HepG2 (cell line): ENCODE results near the gene KTI12. TPM values are rescaled to one million over a fixed set of nuclear protein-coding genes. Genes with fewer than 3 reads are reported as not detected.

ENCODE experiments used
- ARID5B ChIP-seq: IDR thresholded peaks from 2 replicates; pipeline ENCODE4 v1.4.0; 2020; ENCODE audit warnings: mild to moderate bottlenecking, missing genetic modification reagents
- BCLAF1 ChIP-seq: fragments of 450-650 bp; IDR thresholded peaks from 2 replicates; pipeline ENCODE4 v1.6.1; 2017; ENCODE audit warnings: mild to moderate bottlenecking
- CBX5 ChIP-seq: sonication (generic); formaldehyde crosslinking; IDR thresholded peaks from 2 replicates; pipeline ENCODE4 v1.4.0; 2020; ENCODE audit warnings: missing genetic modification reagents, borderline replicate concordance
- CHD2 ChIP-seq: IDR thresholded peaks from 2 replicates; pipeline ENCODE4 v1.6.1; 2011; ENCODE audit warnings: low read depth, low read length, improper control_type of control experiment
- DDIT3 ChIP-seq: sonication (generic); formaldehyde crosslinking; IDR thresholded peaks from 2 replicates; pipeline ENCODE4 v1.4.0; 2020; ENCODE audit warnings: mild to moderate bottlenecking, missing genetic modification reagents
- DR1 ChIP-seq: sonication (generic); formaldehyde crosslinking; IDR thresholded peaks from 2 replicates; pipeline ENCODE4 v1.8.0; 2021; ENCODE audit warnings: mild to moderate bottlenecking, missing genetic modification reagents, inconsistent platforms
- EED ChIP-seq: sonication (generic); formaldehyde crosslinking; IDR thresholded peaks from 2 replicates; pipeline ENCODE4 v1.5.0; 2020; ENCODE audit warnings: mild to moderate bottlenecking, missing genetic modification reagents
- HDAC6 ChIP-seq: fragments of 200-600 bp; sonication (generic); IDR thresholded peaks from 2 replicates; pipeline ENCODE4 v1.7.0; 2017; ENCODE audit warnings: mild to moderate bottlenecking, antibody characterized with exemption, low read length, low read depth
- KDM2A ChIP-seq: sonication (generic); formaldehyde crosslinking; IDR thresholded peaks from 2 replicates; pipeline ENCODE4 v1.4.0; 2020; ENCODE audit warnings: low read depth, missing genetic modification reagents, borderline replicate concordance
- KLF16 ChIP-seq, 2 experiments: sonication (generic) in 1 of 2; formaldehyde crosslinking in 1 of 2; IDR thresholded peaks; 2 replicates each; pipeline versions ENCODE4 v1.6.1 to v1.8.0; 2016 to 2023; ENCODE audit warnings: missing genetic modification reagents in 2 of 2, missing compliant biosample characterization in 1 of 2
- RFXANK ChIP-seq: IDR thresholded peaks from 2 replicates; pipeline ENCODE4 v1.6.1; 2016
- SP4 ChIP-seq: sonication (generic); formaldehyde crosslinking; IDR thresholded peaks from 2 replicates; pipeline ENCODE4 v1.8.1; 2023; ENCODE audit warnings: mild to moderate bottlenecking, missing genetic modification reagents
- XRCC5 ChIP-seq: fragments of 200-400 bp; formaldehyde crosslinking; optimal IDR thresholded peaks from 2 replicates; pipeline ENCODE3; 2017; ENCODE audit warnings: mild to moderate bottlenecking, low read length
- ZBTB42 ChIP-seq: sonication (generic); formaldehyde crosslinking; IDR thresholded peaks from 2 replicates; pipeline ENCODE4 v1.5.0; 2020; ENCODE audit warnings: mild to moderate bottlenecking, missing genetic modification reagents
- ZFP36L1 ChIP-seq: sonication (generic); formaldehyde crosslinking; IDR thresholded peaks from 2 replicates; pipeline ENCODE4 v1.8.0; 2022; ENCODE audit warnings: mild to moderate bottlenecking, missing genetic modification reagents, moderate library complexity
- ZFP37 ChIP-seq: sonication (generic); formaldehyde crosslinking; IDR thresholded peaks from 2 replicates; pipeline ENCODE4 v1.4.0; 2020; ENCODE audit warnings: missing genetic modification reagents, borderline replicate concordance
- ZFYVE20 ChIP-seq: sonication (generic); formaldehyde crosslinking; IDR thresholded peaks from 2 replicates; pipeline ENCODE4 v1.8.0; 2023; ENCODE audit warnings: low read depth, mild to moderate bottlenecking, moderate library complexity, missing genetic modification reagents, borderline replicate concordance
- ZKSCAN8 ChIP-seq: IDR thresholded peaks from 2 replicates; pipeline ENCODE4 v1.6.1; 2016; ENCODE audit warnings: borderline replicate concordance, missing genetic modification reagents, missing compliant biosample characterization
- ZNF503 ChIP-seq: sonication (generic); formaldehyde crosslinking; IDR thresholded peaks from 2 replicates; pipeline ENCODE4 v1.4.0; 2020; ENCODE audit warnings: missing genetic modification reagents
- ZNF577 ChIP-seq: sonication (generic); formaldehyde crosslinking; IDR thresholded peaks from 2 replicates; pipeline ENCODE4 v1.4.0; 2020; ENCODE audit warnings: mild to moderate bottlenecking, low read depth, missing genetic modification reagents, borderline replicate concordance
- ZSCAN12 ChIP-seq: sonication (generic); formaldehyde crosslinking; IDR thresholded peaks from 2 replicates; pipeline ENCODE4 v1.9.0; 2021; ENCODE audit warnings: mild to moderate bottlenecking, missing genetic modification reagents
- polyA plus RNA-seq, 8 experiments: library from polyadenylated mRNA; depleted of rRNA in 3 of 8; stranded (reverse) in 7 of 8; unstranded in 1 of 8; fragments of >200 nt; fragmentation: Illumina TruSeq in 4 of 8; extraction: Trizol in 4 of 8; gene quantifications; 2 replicates each; pipeline versions ENCODE4 v1.2.1 to v1.2.3, GENCODE V29; 2011 to 2016; ENCODE audit warnings: low read depth in 4 of 8, missing spikeins in 1 of 8, mixed read lengths in 1 of 8; ENCODE audit not compliant: insufficient read depth in 1 of 8
- total RNA-seq, 5 experiments: library from RNA; depleted of rRNA; stranded (reverse); fragments of >200 nt; fragmentation: Illumina TruSeq; extraction: Trizol; gene quantifications; 2 replicates each; pipeline ENCODE4 v1.2.3, GENCODE V29; 2016; ENCODE audit warnings: low read depth in 1 of 5
- TF ChIP-seq, protein P1 (sequence below): IDR thresholded peaks from 2 replicates; pipeline ENCODE4 v1.6.1; 2016

Gene KTI12
- total and polyA plus RNA-seq, 2 of the 13 experiments (the other 11 are each of a cell fraction or from before 2014, with no cell fraction given) = 7.4 to 10.2 TPM

DNA sequence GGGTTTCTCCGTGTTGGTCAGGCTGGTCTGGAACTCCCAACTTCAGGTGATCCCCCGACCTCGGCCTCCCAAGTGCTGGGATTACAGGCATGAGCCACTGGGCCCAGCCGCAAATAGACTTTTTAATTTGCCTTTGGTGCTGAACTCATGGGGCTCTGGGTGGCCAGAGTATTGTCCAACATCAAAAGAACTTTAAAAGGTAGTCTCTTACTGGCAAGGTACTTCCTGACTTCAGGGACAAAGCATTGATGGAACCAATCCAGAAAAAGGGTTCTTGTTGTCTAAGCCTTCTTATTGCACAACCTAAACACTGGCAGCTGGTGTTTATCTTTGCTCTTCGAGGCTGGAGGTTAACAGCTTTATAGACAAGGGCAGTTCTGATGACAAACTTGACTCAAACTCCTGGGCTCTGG lies 3.8 kb upstream of the KTI12 start (continued):
- TF ChIP-seq BCLAF1 = no peak
- no peak for TF ChIP-seq HDAC6
- TF ChIP-seq ZBTB42 (CRISPR knock-in tag) = no peak
- TF ChIP-seq CHD2 = no peak
- TF ChIP-seq ZSCAN12 (CRISPR knock-in tag) = no peak
- TF ChIP-seq ZFP37 (CRISPR knock-in tag) = peak; percentile 84; the same call in 1 of the 2 replicates
- no peak for TF ChIP-seq XRCC5
- TF ChIP-seq SP4 (CRISPR knock-in tag) = no peak
- TF ChIP-seq ZFYVE20 (CRISPR knock-in tag) = no peak
- TF ChIP-seq, protein P1, sequence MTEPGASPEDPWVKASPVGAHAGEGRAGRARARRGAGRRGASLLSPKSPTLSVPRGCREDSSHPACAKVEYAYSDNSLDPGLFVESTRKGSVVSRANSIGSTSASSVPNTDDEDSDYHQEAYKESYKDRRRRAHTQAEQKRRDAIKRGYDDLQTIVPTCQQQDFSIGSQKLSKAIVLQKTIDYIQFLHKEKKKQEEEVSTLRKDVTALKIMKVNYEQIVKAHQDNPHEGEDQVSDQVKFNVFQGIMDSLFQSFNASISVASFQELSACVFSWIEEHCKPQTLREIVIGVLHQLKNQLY (CRISPR knock-in tag) = peak; percentile 84
- TF ChIP-seq ZNF503 (CRISPR knock-in tag) = peak; percentile 90
- no peak for TF ChIP-seq ZNF577 (CRISPR knock-in tag)
- peak; percentile 22; the same call in 1 of the 2 replicates for TF ChIP-seq CBX5 (CRISPR knock-in tag)
- no peak; the same call in 1 of the 2 replicates for TF ChIP-seq KDM2A
- no peak for TF ChIP-seq EED (CRISPR knock-in tag)
- TF ChIP-seq ARID5B = peak; percentile 97
- TF ChIP-seq RFXANK = 0 out of 2 replicates have a peak, but pooled peaks have one; percentile 57
- TF ChIP-seq DDIT3 (CRISPR knock-in tag) = 0 out of 2 replicates have a peak, but pooled peaks have one; percentile 45
- peak; percentile 75; the same call in 1 of the 2 replicates for TF ChIP-seq ZFP36L1
- TF ChIP-seq ZKSCAN8 (CRISPR knock-in tag) = peak; percentile 92
- TF ChIP-seq DR1 (CRISPR knock-in tag) = no peak
- peak in 1 of 2 experiments; percentile 91; a peak in 2 of 4 replicates for TF ChIP-seq KLF16 (CRISPR knock-in tag; IDR thresholded peaks at IDR 0.05)
